ENCODE data around the gene SPINT1.

GRCh38 chr15:40808861-40809450, 34.9 kb upstream of the SPINT1 start:
- TF ChIP-seq EZH2 (IDR thresholded peaks at IDR 0.05; ENCODE audit: borderline replicate concordance, insufficient read depth, low read depth, low read length, poor library complexity, severe bottlenecking) (no peak), CTCF (IDR thresholded peaks at IDR 0.05) (no peak)
